Breast epithelium (tissue), 4 donors: ENCODE results near the gene EPHA5. TPM values are rescaled to one million over a fixed set of nuclear protein-coding genes. Genes with fewer than 3 reads are reported as not detected.

ENCODE experiments used
- DNase-seq, 2 donors: peaks; one replicate each; pipeline ENCODE4 v3.0.0-alpha.2; 2019; ENCODE audit warnings: low spot score in 2 of 2
- H3K27ac ChIP-seq, 2 donors: fragments of 200-600 bp; sonication (generic) in 1 of 2; one replicate each; pipeline ENCODE4 v1.5.1; 2016 to 2019; ENCODE audit warnings: mild to moderate bottlenecking in 1 of 2
- H3K27me3 ChIP-seq, 2 donors: fragments of 200-600 bp; sonication (generic) in 1 of 2; one replicate each; pipeline versions ENCODE4 v1.5.1 to v1.6.0; 2017 to 2019; ENCODE audit warnings: control low read depth in 1 of 2, mild to moderate bottlenecking in 1 of 2
- H3K36me3 ChIP-seq: fragments of 200-600 bp; one replicate; pipeline ENCODE4 v1.5.1; 2019
- H3K4me1 ChIP-seq, 2 donors: fragments of 200-600 bp; sonication (generic); one replicate each; pipeline ENCODE4 v1.5.1; 2016 to 2019; ENCODE audit warnings: control low read depth in 1 of 2
- H3K4me3 ChIP-seq, 3 donors: fragments of 200-600 bp; sonication (generic); 1 replicate in 2 of 3; 2 replicates in 1 of 3; pipeline ENCODE4 v1.5.1; 2016 to 2019; ENCODE audit warnings: mild to moderate bottlenecking in 3 of 3, moderate library complexity in 2 of 3
- H3K9me3 ChIP-seq, 2 donors: fragments of 200-600 bp; sonication (generic) in 1 of 2; one replicate each; pipeline ENCODE4 v1.5.1; 2016 to 2019; ENCODE audit warnings: control low read depth in 1 of 2
- POLR2A ChIP-seq: fragments of 450-650 bp; IDR thresholded peaks from one replicate; pipeline ENCODE4 v1.6.1; 2016; ENCODE audit warnings: antibody characterized with exemption, mild to moderate bottlenecking, moderate library complexity
- POLR2AphosphoS5 ChIP-seq, 3 donors: sonication (generic); formaldehyde crosslinking; IDR thresholded peaks; one replicate each; pipeline ENCODE4 v1.6.1; 2017; ENCODE audit warnings: antibody characterized with exemption in 3 of 3
- intact Hi-C: fragments of 100-400 bp; cut with DNase I; formaldehyde crosslinking; loops from one replicate; pipeline ENCODE4 v1.15.1; 2023; ENCODE audit warnings: low total_unique reads
- total RNA-seq, 3 donors: library from RNA; depleted of rRNA; stranded (reverse); fragments of >200 nt; gene quantifications; one replicate each; pipeline ENCODE4 v1.1.0, GENCODE V29; 2016
- TF ChIP-seq, protein P1 (sequence below), 3 donors: fragments of 450-650 bp; IDR thresholded peaks; one replicate each; pipeline ENCODE4 v1.5.1; 2016 to 2017; ENCODE audit warnings: antibody characterized with exemption in 3 of 3, mild to moderate bottlenecking in 3 of 3, moderate library complexity in 3 of 3

Gene EPHA5
- total RNA-seq, 3 donors from 2014 or later: 0.16 to 0.29 TPM; not detected in 1

DNA sequence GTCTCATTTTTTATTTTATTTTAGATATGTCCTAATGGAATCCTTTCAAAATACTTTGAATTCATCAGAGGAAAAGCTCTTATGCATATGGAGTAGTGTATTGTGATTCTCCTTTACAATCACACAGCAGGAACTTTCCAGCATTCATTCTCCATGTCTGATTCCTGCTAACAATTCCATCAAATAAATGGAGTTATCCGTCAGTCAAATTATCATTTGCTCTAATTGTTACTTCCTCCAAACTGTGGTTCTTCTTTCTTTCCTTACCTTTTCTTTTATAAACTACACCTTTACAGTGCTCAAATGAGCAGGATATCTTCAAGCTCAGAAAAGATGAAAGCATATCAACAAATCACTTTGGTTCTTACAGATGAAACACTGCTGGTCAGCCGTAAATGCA, 80.4 kb downstream of the EPHA5 start:
- H3K27me3 ChIP-seq: no peaks in the 10 kb centered on the region
- H3K4me1 ChIP-seq: no peaks in the 10 kb centered on the region
- H3K9me3 ChIP-seq: no peaks in the 10 kb centered on the region
- intact Hi-C loops: no loop called here
- no peak overlapping the region for H3K4me3 ChIP-seq
- TF ChIP-seq POLR2A: no peak
- H3K27ac ChIP-seq: no peak overlapping the region
- DNase-seq: no peak
- no peaks in the 10 kb centered on the region for H3K36me3 ChIP-seq

DNA sequence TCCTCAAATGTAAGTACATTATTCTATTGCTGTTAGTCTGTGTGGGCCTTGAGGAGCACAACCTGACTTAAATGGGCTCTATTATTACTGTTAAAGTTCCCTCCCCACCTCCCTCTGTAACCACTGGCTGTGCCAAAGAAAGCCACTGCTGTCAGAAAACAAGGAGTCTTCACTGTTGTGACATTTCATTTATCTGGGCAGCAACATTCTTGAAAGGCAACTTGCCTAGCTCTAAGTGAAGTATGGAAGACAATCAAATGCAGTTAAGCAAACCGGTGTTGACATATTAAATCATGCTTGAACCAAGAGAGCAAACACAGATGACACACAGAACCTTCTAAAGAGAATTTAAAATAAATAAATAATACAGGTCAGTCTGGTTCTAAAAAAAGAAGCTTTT, 81.0 kb downstream of the EPHA5 start:
- H3K4me1 ChIP-seq: no peaks in the 10 kb centered on the region
- no peaks in the 10 kb centered on the region for H3K9me3 ChIP-seq
- H3K36me3 ChIP-seq: no peaks in the 10 kb centered on the region
- H3K27me3 ChIP-seq: no peaks in the 10 kb centered on the region
- H3K4me3 ChIP-seq: no peak overlapping the region
- intact Hi-C loops: no loop called here
- H3K27ac ChIP-seq: no peak overlapping the region
- no peak for DNase-seq
- TF ChIP-seq, protein P1, sequence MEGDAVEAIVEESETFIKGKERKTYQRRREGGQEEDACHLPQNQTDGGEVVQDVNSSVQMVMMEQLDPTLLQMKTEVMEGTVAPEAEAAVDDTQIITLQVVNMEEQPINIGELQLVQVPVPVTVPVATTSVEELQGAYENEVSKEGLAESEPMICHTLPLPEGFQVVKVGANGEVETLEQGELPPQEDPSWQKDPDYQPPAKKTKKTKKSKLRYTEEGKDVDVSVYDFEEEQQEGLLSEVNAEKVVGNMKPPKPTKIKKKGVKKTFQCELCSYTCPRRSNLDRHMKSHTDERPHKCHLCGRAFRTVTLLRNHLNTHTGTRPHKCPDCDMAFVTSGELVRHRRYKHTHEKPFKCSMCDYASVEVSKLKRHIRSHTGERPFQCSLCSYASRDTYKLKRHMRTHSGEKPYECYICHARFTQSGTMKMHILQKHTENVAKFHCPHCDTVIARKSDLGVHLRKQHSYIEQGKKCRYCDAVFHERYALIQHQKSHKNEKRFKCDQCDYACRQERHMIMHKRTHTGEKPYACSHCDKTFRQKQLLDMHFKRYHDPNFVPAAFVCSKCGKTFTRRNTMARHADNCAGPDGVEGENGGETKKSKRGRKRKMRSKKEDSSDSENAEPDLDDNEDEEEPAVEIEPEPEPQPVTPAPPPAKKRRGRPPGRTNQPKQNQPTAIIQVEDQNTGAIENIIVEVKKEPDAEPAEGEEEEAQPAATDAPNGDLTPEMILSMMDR (IDR thresholded peaks at IDR 0.05): no peak
- TF ChIP-seq POLR2AphosphoS5 (IDR thresholded peaks at IDR 0.05): no peak
- TF ChIP-seq POLR2A: no peak

DNA sequence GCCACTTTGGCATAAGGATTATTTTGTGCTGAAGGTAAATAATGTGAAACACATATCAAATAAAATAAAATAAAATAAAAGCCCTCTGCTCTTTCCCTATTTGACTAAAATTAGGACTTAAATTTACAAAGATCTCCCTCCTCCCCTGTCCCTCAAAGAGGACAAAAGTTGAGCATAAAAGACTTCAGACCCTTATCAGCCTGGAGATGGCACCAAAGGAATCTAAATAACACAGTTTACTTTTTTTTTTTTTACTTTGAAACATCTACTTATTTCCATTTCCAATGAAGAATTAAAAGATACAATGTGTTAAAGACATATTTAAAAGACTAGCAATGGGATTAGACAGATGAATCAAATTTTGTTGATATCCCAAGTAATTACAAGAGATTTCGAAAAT, 89.7 kb downstream of the EPHA5 start:
- Histone ChIP-seq H3K9me3 (no peaks in the 10 kb centered on the region), H3K27me3 (no peaks in the 10 kb centered on the region), H3K4me1 (no peaks in the 10 kb centered on the region), H3K36me3 (no peaks in the 10 kb centered on the region), H3K4me3 (no peak overlapping the region), H3K27ac (no peak overlapping the region)
- intact Hi-C loops: no loop called here
- TF ChIP-seq, protein P1 (IDR thresholded peaks at IDR 0.05): no peak
- DNase-seq: no peak

DNA sequence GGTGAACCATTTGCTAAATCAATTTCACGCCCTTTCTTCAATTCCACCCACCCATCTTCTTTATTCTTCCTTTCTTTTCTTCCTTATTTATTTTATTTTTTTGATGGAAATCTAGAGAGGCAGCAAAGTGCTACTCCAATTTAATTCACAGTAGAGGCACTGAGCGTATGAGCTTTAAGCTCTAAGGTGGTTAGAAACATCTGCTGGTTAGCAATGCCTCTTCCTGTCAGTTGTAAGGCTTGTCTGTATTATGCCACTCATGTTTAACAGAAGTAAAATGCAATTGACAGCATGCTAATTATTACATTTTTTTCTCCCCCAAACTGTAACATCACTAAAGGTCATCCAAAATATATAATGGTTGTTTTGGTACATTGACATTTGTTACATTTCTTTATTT, 103.8 kb downstream of the EPHA5 start:
- no peak for DNase-seq
- H3K27me3 ChIP-seq: no peaks in the 10 kb centered on the region
- no peaks in the 10 kb centered on the region for H3K4me1 ChIP-seq
- no peak overlapping the region for H3K27ac ChIP-seq
- intact Hi-C loops: no loop called here
- no peaks in the 10 kb centered on the region for H3K9me3 ChIP-seq
- no peak overlapping the region for H3K4me3 ChIP-seq
- H3K36me3 ChIP-seq: no peaks in the 10 kb centered on the region
- no peak for TF ChIP-seq POLR2A
- TF ChIP-seq, protein P1 (IDR thresholded peaks at IDR 0.05): no peak
- no peak for TF ChIP-seq POLR2AphosphoS5 (IDR thresholded peaks at IDR 0.05)

DNA sequence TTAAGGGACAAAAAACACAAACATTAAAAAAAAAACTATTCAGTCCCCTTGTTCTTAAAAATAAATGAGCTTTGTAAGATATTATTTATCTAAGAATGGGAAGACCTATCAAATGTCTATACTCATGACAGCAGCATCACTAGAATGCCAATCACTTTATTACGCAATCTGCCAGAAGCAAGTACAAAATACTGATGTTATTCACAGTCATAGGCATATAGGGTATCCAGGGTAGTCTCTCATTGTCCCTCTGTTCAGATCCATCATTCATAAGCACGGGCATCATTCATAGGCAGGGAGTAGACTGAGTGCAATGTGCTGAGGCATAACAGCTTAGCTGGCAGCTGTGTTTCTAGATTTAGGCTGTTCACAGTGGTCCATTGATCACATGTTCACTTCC, 109.1 kb downstream of the EPHA5 start:
- TF ChIP-seq POLR2AphosphoS5 (IDR thresholded peaks at IDR 0.05) (no peak), POLR2A (no peak)
- TF ChIP-seq, protein P1 (IDR thresholded peaks at IDR 0.05): no peak

DNA sequence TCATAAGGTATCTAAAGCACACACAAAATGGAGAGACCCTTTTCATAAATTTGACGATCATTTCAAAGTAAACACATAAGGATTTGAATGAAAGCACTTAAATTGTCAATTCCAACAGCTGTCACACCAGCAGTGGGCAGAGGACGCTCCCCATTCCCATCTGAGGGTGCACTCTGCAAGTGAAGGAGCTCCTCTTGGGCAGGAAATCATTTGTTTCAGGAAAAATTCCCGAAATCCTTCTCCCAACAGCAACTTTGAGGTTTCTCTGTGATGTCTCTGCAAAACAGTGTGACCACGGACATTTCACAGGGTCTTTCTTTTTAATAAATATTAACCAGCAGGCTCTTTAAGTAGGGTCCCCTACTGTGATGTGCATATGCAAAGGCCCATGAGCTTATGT, 111.0 kb downstream of the EPHA5 start:
- H3K9me3 ChIP-seq: no peaks in the 10 kb centered on the region
- H3K4me1 ChIP-seq: no peaks in the 10 kb centered on the region
- TF ChIP-seq POLR2A (no peak), POLR2AphosphoS5 (IDR thresholded peaks at IDR 0.05) (no peak)
- TF ChIP-seq, protein P1 (IDR thresholded peaks at IDR 0.05): no peak
- H3K4me3 ChIP-seq: no peak overlapping the region
- no peak for DNase-seq
- intact Hi-C loops: no loop called here
- H3K27me3 ChIP-seq: no peaks in the 10 kb centered on the region
- no peak overlapping the region for H3K27ac ChIP-seq
- no peaks in the 10 kb centered on the region for H3K36me3 ChIP-seq

More for the DNA sequence above, 109.1 kb downstream of the EPHA5 start:
- H3K4me3 ChIP-seq: no peak overlapping the region
- no peak for DNase-seq
- no peaks in the 10 kb centered on the region for H3K27me3 ChIP-seq
- no peak overlapping the region for H3K27ac ChIP-seq
- no peaks in the 10 kb centered on the region for H3K9me3 ChIP-seq
- no peaks in the 10 kb centered on the region for H3K4me1 ChIP-seq
- intact Hi-C loops: loop anchor here (5.0 kb wide), 1 partner anchor 469 kb away; no protein-coding TSS in a partner anchor
- H3K36me3 ChIP-seq: no peaks in the 10 kb centered on the region
